Brain microvascular endothelial cell (primary cell): Measurements from ENCODE around the gene EML4.
"Not testable (repeated sequence)": the region's sequence is repeated elsewhere in the genome, so short reads cannot be mapped to it uniquely, and the experiment has no call there.

Experiments
- DNase-seq: peaks from one replicate; pipeline ENCODE4 v3.0.0-alpha.2; 2020
- H3K27ac ChIP-seq: fragments of 250-450 bp; sonication (Bioruptor Pico); 2 replicates; pipeline ENCODE4 v1.5.1; 2020; ENCODE audit warnings: mild to moderate bottlenecking, moderate library complexity
- H3K27me3 ChIP-seq: fragments of 250-450 bp; sonication (Bioruptor Pico); replicated peaks from 2 replicates; pipeline ENCODE4 v1.5.1; 2020; ENCODE audit warnings: mild to moderate bottlenecking
- H3K36me3 ChIP-seq: fragments of 250-450 bp; sonication (Bioruptor Pico); replicated peaks from 2 replicates; pipeline ENCODE4 v1.5.1; 2020; ENCODE audit warnings: mild to moderate bottlenecking
- H3K4me3 ChIP-seq: 2 replicates; pipeline ENCODE4 v1.5.1; 2011; ENCODE audit warnings: low read depth, mild to moderate bottlenecking, control low read depth, low read length, moderate library complexity
- CTCF ChIP-seq: IDR thresholded peaks from 2 replicates; pipeline ENCODE4 v1.5.1; 2011; ENCODE audit warnings: low read depth, mild to moderate bottlenecking, moderate library complexity, low read length, control low read depth, inconsistent platforms; ENCODE audit errors: missing control alignments
- in situ Hi-C: cut with HindIII; loops from 2 replicates; pipeline ENCODE4 v1.10.0; 2017; ENCODE audit warnings: low sequenced_read_pairs, low pct_ligation_motif_present

EML4 gene

GRCh38 chr2:42169874-42170521, 845 bp downstream of the EML4 start:
- H3K27ac ChIP-seq = peak overlapping the region; percentile 73
- H3K4me3 ChIP-seq = peak overlapping the region; percentile 95
- in situ Hi-C loops = no loop called here
- no peaks in the 10 kb centered on the region for H3K36me3 ChIP-seq
- H3K27me3 ChIP-seq = no peaks in the 10 kb centered on the region
- no peak for TF ChIP-seq CTCF
- no peak for DNase-seq

GRCh38 chr2:42170619-42171395, 1.7 kb downstream of the EML4 start:
- TF ChIP-seq CTCF = no peak
- Histone ChIP-seq H3K4me3 (peak overlapping the region; percentile 95), H3K27me3 (no peaks in the 10 kb centered on the region), H3K27ac (no peak overlapping the region), H3K36me3 (no peaks in the 10 kb centered on the region)
- DNase-seq = no peak
- in situ Hi-C loops = no loop called here

- Histone ChIP-seq H3K27ac (no peak overlapping the region), H3K36me3 (no peaks in the 10 kb centered on the region), H3K4me3 (peak overlapping the region; percentile 15), H3K27me3 (no peaks in the 10 kb centered on the region)
- in situ Hi-C loops = no loop called here
- DNase-seq = no peak
- no peak for TF ChIP-seq CTCF
Observed at GRCh38 chr2:42171396-42171980, 2.3 kb downstream of the EML4 start.

- TF ChIP-seq CTCF = no peak
- in situ Hi-C loops = no loop called here
- no peak overlapping the region for H3K27ac ChIP-seq
- no peak for DNase-seq
- H3K4me3 ChIP-seq = no peak overlapping the region
- no peaks in the 10 kb centered on the region for H3K36me3 ChIP-seq
- no peaks in the 10 kb centered on the region for H3K27me3 ChIP-seq
Observed at GRCh38 chr2:42172020-42172419, 2.9 kb downstream of the EML4 start.

GRCh38 chr2:42172566-42172965, 3.4 kb downstream of the EML4 start:
- H3K4me3 ChIP-seq = no peak overlapping the region
- in situ Hi-C loops = no loop called here
- H3K27me3 ChIP-seq = no peaks in the 10 kb centered on the region
- no peak for DNase-seq
- H3K36me3 ChIP-seq = no peaks in the 10 kb centered on the region
- no peak overlapping the region for H3K27ac ChIP-seq
- no peak for TF ChIP-seq CTCF

- H3K27ac ChIP-seq, H3K4me3 ChIP-seq, in situ Hi-C loops, H3K27me3 ChIP-seq, H3K36me3 ChIP-seq, DNase-seq: not testable (repeated sequence)
Observed at GRCh38 chr2:42173467-42173866, 4.3 kb downstream of the EML4 start.
